IMR-90 (cell line): ENCODE results near the gene ZMYM4. TPM values are rescaled to one million over a fixed set of nuclear protein-coding genes. Genes with fewer than 3 reads are reported as not detected.

Experiments used
- ATAC-seq: fragments of 200-7000 bp; cut with Tn5 transposase; 2 replicates; pipeline ENCODE4 v1.9.1; 2020; ENCODE audit warnings: low read depth, mild to moderate bottlenecking, moderate library complexity
- BruUV-seq: library from RNA; stranded (reverse); fragments of 400-500 nt; replicated peaks from 2 replicates; lab custom pipeline; 2021; lab: Mats Ljungman, UMichigan
- CTCF ChIA-PET: fragments of 300-600 bp; formaldehyde crosslinking; extraction: SDS; loops from one replicate; lab custom pipeline; 2021; ENCODE audit warnings: antibody characterized with exemption; lab: Yijun Ruan, JAX
- POLR2A ChIA-PET: fragments of 300-600 bp; sonication (Branson Sonifier 250); formaldehyde crosslinking; loops from one replicate; lab custom pipeline; 2022; ENCODE audit warnings: antibody characterized with exemption; ENCODE audit not compliant: unreplicated experiment; lab: Charles Lee
- DNase-seq: peaks from one replicate; pipeline ENCODE4 v3.0.0; 2013
- H2AFZ ChIP-seq: replicated peaks from 2 replicates; pipeline ENCODE3; 2013; ENCODE audit warnings: low read length, mild to moderate bottlenecking; ENCODE audit not compliant: poor library complexity
- H2AK5ac ChIP-seq: 2 replicates; pipeline ENCODE4 v1.6.1; 2013; ENCODE audit warnings: low read depth, low read length, inconsistent platforms
- H2AK9ac ChIP-seq: replicated peaks from 2 replicates; pipeline ENCODE3; 2013; ENCODE audit warnings: mild to moderate bottlenecking, low read depth, low read length, moderate library complexity; ENCODE audit not compliant: poor library complexity
- H2BK120ac ChIP-seq: 2 replicates; pipeline ENCODE4 v1.6.1; 2013; ENCODE audit warnings: low read depth, low read length, inconsistent platforms
- H2BK15ac ChIP-seq: 3 replicates; pipeline ENCODE4 v1.6.1; 2013; ENCODE audit warnings: low read depth, low read length, inconsistent platforms
- H2BK20ac ChIP-seq: 2 replicates; pipeline ENCODE4 v1.6.1; 2013; ENCODE audit warnings: low read depth, mild to moderate bottlenecking, inconsistent platforms, low read length, moderate library complexity
- H2BK5ac ChIP-seq: 2 replicates; pipeline ENCODE4 v1.6.1; 2013; ENCODE audit warnings: mild to moderate bottlenecking, low read depth, low read length, inconsistent platforms; ENCODE audit not compliant: poor library complexity, severe bottlenecking
- H3K14ac ChIP-seq: replicated peaks from 2 replicates; pipeline ENCODE4 v1.6.1; 2013; ENCODE audit warnings: low read depth, low read length, inconsistent platforms
- H3K18ac ChIP-seq: 2 replicates; pipeline ENCODE4 v1.6.1; 2013; ENCODE audit warnings: low read depth, low read length, control low read depth
- H3K23ac ChIP-seq: 2 replicates; pipeline ENCODE4 v1.6.1; 2013; ENCODE audit warnings: low read depth, low read length, inconsistent platforms
- H3K27ac ChIP-seq: 2 replicates; pipeline ENCODE4 v1.5.1; 2013; ENCODE audit warnings: mild to moderate bottlenecking, control low read depth, low read length; ENCODE audit not compliant: insufficient read depth
- H3K27me3 ChIP-seq: 2 replicates; pipeline ENCODE4 v1.6.1; 2013; ENCODE audit warnings: low read length; ENCODE audit not compliant: control insufficient read depth, insufficient read depth
- H3K36me3 ChIP-seq: 2 replicates; pipeline ENCODE4 v1.6.1; 2013; ENCODE audit warnings: low read length, mixed read lengths; ENCODE audit not compliant: control insufficient read depth, insufficient read depth
- H3K4ac ChIP-seq: 2 replicates; pipeline ENCODE4 v1.6.1; 2013; ENCODE audit warnings: low read depth, low read length, inconsistent platforms
- H3K4me1 ChIP-seq: 2 replicates; pipeline ENCODE4 v1.6.1; 2013; ENCODE audit warnings: low read length, mixed read lengths; ENCODE audit not compliant: control insufficient read depth, insufficient read depth
- H3K4me2 ChIP-seq: 2 replicates; pipeline ENCODE4 v1.6.1; 2013; ENCODE audit warnings: low read depth, mild to moderate bottlenecking, control low read depth, low read length, moderate library complexity
- H3K4me3 ChIP-seq: 2 replicates; pipeline ENCODE4 v1.5.1; 2013; ENCODE audit warnings: low read depth, mild to moderate bottlenecking, control low read depth, low read length, moderate library complexity; ENCODE audit not compliant: insufficient read depth
- H3K56ac ChIP-seq: 2 replicates; pipeline ENCODE4 v1.6.1; 2013; ENCODE audit warnings: low read length, inconsistent platforms; ENCODE audit not compliant: insufficient read depth; ENCODE audit errors: extremely low read depth
- H3K79me1 ChIP-seq, 2 experiments: 2 replicates each; pipeline ENCODE4 v1.6.1; 2013; ENCODE audit warnings: low read length in 2 of 2, inconsistent platforms in 1 of 2, low read depth in 1 of 2
- H3K9ac ChIP-seq: 2 replicates; pipeline ENCODE4 v1.6.1; 2013; ENCODE audit warnings: low read depth, low read length, control low read depth
- H3K9me1 ChIP-seq: 2 replicates; pipeline ENCODE4 v1.6.1; 2013; ENCODE audit warnings: low read length, inconsistent platforms; ENCODE audit not compliant: insufficient read depth
- H3K9me3 ChIP-seq: 2 replicates; pipeline ENCODE4 v1.6.1; 2013; ENCODE audit warnings: low read length; ENCODE audit not compliant: control insufficient read depth, insufficient read depth
- H4K20me1 ChIP-seq: 2 replicates; pipeline ENCODE4 v1.6.1; 2013; ENCODE audit warnings: low read length, inconsistent platforms; ENCODE audit not compliant: insufficient read depth
- H4K5ac ChIP-seq: 2 replicates; pipeline ENCODE4 v1.6.1; 2013; ENCODE audit warnings: mild to moderate bottlenecking, low read depth, low read length, control low read depth
- H4K8ac ChIP-seq, 2 experiments: 2 replicates each; pipeline ENCODE4 v1.6.1; 2013; ENCODE audit warnings: low read depth in 2 of 2, low read length in 2 of 2, control low read depth in 1 of 2, inconsistent platforms in 1 of 2
- H4K91ac ChIP-seq: 2 replicates; pipeline ENCODE4 v1.6.1; 2013; ENCODE audit warnings: low read depth, low read length, inconsistent platforms; ENCODE audit not compliant: insufficient read depth
- BHLHE40 ChIP-seq: fragments of 150-350 bp; IDR thresholded peaks from 2 replicates; pipeline ENCODE4 v1.6.1; 2016; ENCODE audit warnings: mild to moderate bottlenecking, low read depth, low read length
- CTCF ChIP-seq: conservative IDR thresholded peaks from 2 replicates; pipeline ENCODE4 v1.5.1; 2012; ENCODE audit warnings: mild to moderate bottlenecking, low read depth, low read length, improper control_type of control experiment
- FOS ChIP-seq: fragments of 150-350 bp; IDR thresholded peaks from 2 replicates; pipeline ENCODE4 v1.6.1; 2016; ENCODE audit warnings: low read depth, low read length
- MAZ ChIP-seq: IDR thresholded peaks from 2 replicates; pipeline ENCODE4 v1.6.1; 2012; ENCODE audit warnings: low read depth, mild to moderate bottlenecking, low read length, improper control_type of control experiment, moderate library complexity, borderline replicate concordance
- MXI1 ChIP-seq: IDR thresholded peaks from 2 replicates; pipeline ENCODE4 v1.6.1; 2012; ENCODE audit warnings: low read depth, mild to moderate bottlenecking, low read length, moderate library complexity, borderline replicate concordance
- NFE2L2 ChIP-seq: fragments of 150-350 bp; IDR thresholded peaks from 2 replicates; pipeline ENCODE4 v1.6.1; 2016; ENCODE audit warnings: low read depth, mild to moderate bottlenecking, low read length
- POLR2A ChIP-seq: IDR thresholded peaks from 2 replicates; pipeline ENCODE4 v1.6.1; 2012; ENCODE audit warnings: mild to moderate bottlenecking, low read depth, low read length
- RAD21 ChIP-seq: IDR thresholded peaks from 2 replicates; pipeline ENCODE4 v1.6.1; 2012; ENCODE audit warnings: low read length, improper control_type of control experiment
- USF2 ChIP-seq: fragments of 150-350 bp; IDR thresholded peaks from 2 replicates; pipeline ENCODE4 v1.6.1; 2017; ENCODE audit warnings: mild to moderate bottlenecking, antibody characterized with exemption, low read length, low read depth
- WGBS, 2 experiments: methylation state at CpG; one replicate each; pipeline versions ENCODE4 v1.1.5 to v1.1.7; 2013; ENCODE audit warnings: missing lambda C conversion rate in 2 of 2; ENCODE audit not compliant: insufficient read length in 1 of 2; ENCODE audit errors: extremely low coverage in 2 of 2; 5-methylcytosine and 5-hydroxymethylcytosine counted together
- dilution Hi-C: fragments of 300-500 bp; cut with HindIII; formaldehyde crosslinking; loops from one replicate; pipeline ENCODE4 v1.14.3; 2018; ENCODE audit warnings: low sequenced_read_pairs; ENCODE audit not compliant: unreplicated experiment
- in situ Hi-C: fragments of 300-500 bp; cut with MboI; formaldehyde crosslinking; loops from 3 replicates; pipeline ENCODE4 v1.14.3; 2019; ENCODE audit warnings: low sequenced_read_pairs, inconsistent platforms, mixed read lengths
- intact Hi-C: fragments of 100-400 bp; cut with micrococcal nuclease; formaldehyde crosslinking; loops from 2 replicates; pipeline ENCODE4 v1.10.0; 2022
- polyA plus RNA-seq, 3 experiments: library from polyadenylated mRNA; depleted of rRNA; stranded (reverse); fragments of >200 nt; gene quantifications; 2 replicates each; pipeline ENCODE4 v1.2.3, GENCODE V29; 2012; ENCODE audit warnings: low replicate concordance in 1 of 3
- total RNA-seq: library from RNA; depleted of rRNA; stranded (reverse); fragments of >200 nt; gene quantifications from 2 replicates; pipeline ENCODE4 v1.2.3, GENCODE V29; 2012

Gene ZMYM4
- total and polyA plus RNA-seq, 2 of the 4 experiments (the other 2 are of a cell fraction) = 14.7 to 53.8 TPM

- no peak overlapping the region for H2BK120ac ChIP-seq
These were observed 52.4 kb downstream of the ZMYM4 start for GRCh38 chr1:35320937-35321336.

More at GRCh38 chr1:35320937-35321336, 52.4 kb downstream of the ZMYM4 start:
- H3K14ac ChIP-seq = no peak overlapping the region
- intact Hi-C loops = no loop called here
- no peak overlapping the region for H3K18ac ChIP-seq
- H2AFZ ChIP-seq = no peak overlapping the region
- WGBS, 2 experiments = 100% methylated on average over 2 of the region's 3 CpGs; no CpG with 5 or more reads in 1 of the 2 experiments
- in situ Hi-C loops = no loop called here
- ATAC-seq (no peak), DNase-seq (no peak)
- peaks cover 12% of the 10 kb centered on the region for H4K20me1 ChIP-seq
- 0 out of 2 replicates have a peak, but pooled peaks cover 1% of the 10 kb centered on the region for H3K36me3 ChIP-seq
- no peak overlapping the region for H2BK20ac ChIP-seq
- no peak overlapping the region for H2AK9ac ChIP-seq
- no peaks in the 10 kb centered on the region for H3K27me3 ChIP-seq
- peaks cover 21 to 39% of the 10 kb centered on the region in 2 experiments for H3K79me1 ChIP-seq
- no peak overlapping the region for H4K91ac ChIP-seq
- TF ChIP-seq USF2 = no peak
- TF ChIP-seq MXI1 = no peak
- no peak for TF ChIP-seq RAD21
- no peak for TF ChIP-seq POLR2A
- no peak for TF ChIP-seq MAZ
- no peak for TF ChIP-seq BHLHE40
- TF ChIP-seq NFE2L2 = no peak
- TF ChIP-seq FOS = no peak
- no peak for TF ChIP-seq CTCF
- H3K4ac ChIP-seq = no peak overlapping the region
- no peak overlapping the region for H3K27ac ChIP-seq
- H2BK15ac ChIP-seq = no peak overlapping the region
- ChIA-PET CTCF (interaction anchor here (0.6 kb wide), 1 partner anchor 49 kb away, joined by 4 read pairs; no protein-coding TSS in a partner anchor), POLR2A (no interaction called here)
- H3K23ac ChIP-seq = no peak overlapping the region
- dilution Hi-C loops = no loop called here
- H3K4me2 ChIP-seq = no peak overlapping the region
- no peaks in the 10 kb centered on the region for H3K9me3 ChIP-seq
- peaks cover 7% of the 10 kb centered on the region; the same call in 1 of the 2 replicates for H3K9me1 ChIP-seq
- no peak overlapping the region for H4K5ac ChIP-seq
- H4K8ac ChIP-seq = no peak overlapping the region
- H3K56ac ChIP-seq = no peak overlapping the region
- no peak overlapping the region for H2AK5ac ChIP-seq
- no TSS peak for BruUV-seq
- H2BK5ac ChIP-seq = no peak overlapping the region
- H3K9ac ChIP-seq = no peak overlapping the region
- no peak overlapping the region for H3K4me3 ChIP-seq
- no peaks in the 10 kb centered on the region for H3K4me1 ChIP-seq
